Posterior cingulate gyrus (tissue), 11 donors: Measurements from ENCODE around the gene C2orf81.
A peak's percentile ranks its signal among the peaks of the same experiment; 100 is the strongest.

Experiments
- DNase-seq, 10 donors: peaks; one replicate each; pipeline versions ENCODE4 v3.0.0 to v3.0.0-alpha.2; 2020 to 2021; ENCODE audit warnings: mixed read lengths in 3 of 10
- intact Hi-C: fragments of 100-400 bp; cut with DNase I; formaldehyde crosslinking; loops from one replicate; pipeline ENCODE4 v1.15.1; 2023

C2orf81 gene

GRCh38 chr2:74369976-74370375, 51.4 kb downstream of the C2orf81 start:
- DNase-seq: peak in 1 of 10 donors; percentile 48
- intact Hi-C loops: no loop called here

- peak in 1 of 10 donors; percentile 40 for DNase-seq
- intact Hi-C loops: no loop called here
Observed at GRCh38 chr2:74368499-74368898, 52.9 kb downstream of the C2orf81 start.

GRCh38 chr2:74367789-74368188, 53.6 kb downstream of the C2orf81 start:
- DNase-seq: no peak
- intact Hi-C loops: no loop called here

- DNase-seq: peak in 1 of 10 donors; percentile 45
- intact Hi-C loops: no loop called here
Observed at GRCh38 chr2:74366036-74366435, 55.4 kb downstream of the C2orf81 start.

- no peak for DNase-seq
- intact Hi-C loops: no loop called here
Observed at GRCh38 chr2:74364533-74365505, 56.6 kb downstream of the C2orf81 start.
